Measurements from ENCODE around the gene OPCML. TPM values are rescaled to one million over a fixed set of nuclear protein-coding genes. Genes with fewer than 3 reads are reported as not detected.

The OPCML gene
- total RNA-seq, 1 experiment from 2014 or later = 0.94 TPM

- no peaks in the 10 kb centered on the region for H3K79me1 ChIP-seq (ENCODE audit: insufficient read depth, low read depth, low read length, poor library complexity, severe bottlenecking)
- H3K23me2 ChIP-seq (ENCODE audit: insufficient read length, low read depth, low read length, poor library complexity, severe bottlenecking) = no peaks in the 10 kb centered on the region
- H3K79me2 ChIP-seq (ENCODE audit: insufficient read depth, low read length) = no peaks in the 10 kb centered on the region
- no peak overlapping the region for H3T11ph ChIP-seq (ENCODE audit: low read length)
- DNase-seq = no peak
- H3K4me3 Mint-ChIP-seq = no peak overlapping the region
- H4K20me1 ChIP-seq (ENCODE audit: control insufficient read depth, insufficient read depth, insufficient read length) = no peaks in the 10 kb centered on the region
- no peaks in the 10 kb centered on the region for H3K9me3 Mint-ChIP-seq
- H3K4me1 ChIP-seq (ENCODE audit: insufficient read depth, low read length) = no peaks in the 10 kb centered on the region
- no peak overlapping the region for H4K91ac ChIP-seq (ENCODE audit: insufficient read length, low read depth, low read length)
- no peak overlapping the region for H3K18ac ChIP-seq (ENCODE audit: insufficient read length, low read depth, low read length)
- H2BK15ac ChIP-seq (ENCODE audit: low read depth, low read length) = no peak overlapping the region
- H2AK5ac ChIP-seq (ENCODE audit: insufficient read length, low read length) = no peak overlapping the region
- H4K8ac ChIP-seq (replicated peaks; ENCODE audit: insufficient read length, low read depth, low read length) = no peak overlapping the region
- H3K14ac ChIP-seq (ENCODE audit: insufficient read depth, low read length) = no peak overlapping the region
- TF ChIP-seq, protein P1, sequence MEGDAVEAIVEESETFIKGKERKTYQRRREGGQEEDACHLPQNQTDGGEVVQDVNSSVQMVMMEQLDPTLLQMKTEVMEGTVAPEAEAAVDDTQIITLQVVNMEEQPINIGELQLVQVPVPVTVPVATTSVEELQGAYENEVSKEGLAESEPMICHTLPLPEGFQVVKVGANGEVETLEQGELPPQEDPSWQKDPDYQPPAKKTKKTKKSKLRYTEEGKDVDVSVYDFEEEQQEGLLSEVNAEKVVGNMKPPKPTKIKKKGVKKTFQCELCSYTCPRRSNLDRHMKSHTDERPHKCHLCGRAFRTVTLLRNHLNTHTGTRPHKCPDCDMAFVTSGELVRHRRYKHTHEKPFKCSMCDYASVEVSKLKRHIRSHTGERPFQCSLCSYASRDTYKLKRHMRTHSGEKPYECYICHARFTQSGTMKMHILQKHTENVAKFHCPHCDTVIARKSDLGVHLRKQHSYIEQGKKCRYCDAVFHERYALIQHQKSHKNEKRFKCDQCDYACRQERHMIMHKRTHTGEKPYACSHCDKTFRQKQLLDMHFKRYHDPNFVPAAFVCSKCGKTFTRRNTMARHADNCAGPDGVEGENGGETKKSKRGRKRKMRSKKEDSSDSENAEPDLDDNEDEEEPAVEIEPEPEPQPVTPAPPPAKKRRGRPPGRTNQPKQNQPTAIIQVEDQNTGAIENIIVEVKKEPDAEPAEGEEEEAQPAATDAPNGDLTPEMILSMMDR (conservative IDR thresholded peaks at IDR 0.05) = no peak
- H3K4me1 Mint-ChIP-seq = peaks cover 0 to 6% of the 10 kb centered on the region in 2 experiments; a peak in 2 of 4 replicates
- no peak overlapping the region for H3K27ac ChIP-seq (ENCODE audit: insufficient read length, low read depth, low read length)
- H3K36me3 Mint-ChIP-seq (ENCODE audit: insufficient read depth in 1 of 3, low read depth in 3 of 3) = no peaks in the 10 kb centered on the region
- H3K27me3 ChIP-seq (ENCODE audit: insufficient read depth, low read length) = no peaks in the 10 kb centered on the region
- no peaks in the 10 kb centered on the region for H3K9me3 ChIP-seq (ENCODE audit: control insufficient read depth, low read depth, low read length)
- no peak overlapping the region for H2BK20ac ChIP-seq (ENCODE audit: low read depth, low read length, poor library complexity, severe bottlenecking)
- H2AFZ ChIP-seq (ENCODE audit: low read length) = no peak overlapping the region
- H3K9ac ChIP-seq (ENCODE audit: extremely low read depth, insufficient read length, low read length) = no peak overlapping the region
- no peak overlapping the region for H2BK12ac ChIP-seq (ENCODE audit: insufficient read length, low read depth, low read length)
- H4K5ac ChIP-seq (ENCODE audit: insufficient read length, low read depth, low read length) = no peak overlapping the region
- no peak overlapping the region for H3K27ac Mint-ChIP-seq
- no peak overlapping the region for H2BK120ac ChIP-seq (ENCODE audit: low read depth, low read length, poor library complexity, severe bottlenecking)
- no CpG with 5 or more reads among the region's 4 CpGs for WGBS (ENCODE audit: extremely low coverage, insufficient read length, low lambda C conversion rate)
- H3K4ac ChIP-seq (ENCODE audit: low read depth, low read length) = no peak overlapping the region
- no peak overlapping the region for H3K23ac ChIP-seq (ENCODE audit: insufficient read length, low read depth, low read length)
- no peak overlapping the region for H3K4me2 ChIP-seq (ENCODE audit: insufficient read depth, insufficient read length, low read length)
- no peaks in the 10 kb centered on the region; the same call in 1 of the 2 replicates for H3K27me3 Mint-ChIP-seq (ENCODE audit: low read depth)
- no peak overlapping the region for H3K56ac ChIP-seq (ENCODE audit: insufficient read length, low read depth, low read length)
- no peak overlapping the region for H2BK5ac ChIP-seq (ENCODE audit: insufficient read length, low read length)
These were observed 38.1 kb upstream of the OPCML start for GRCh38 chr11:133570376-133570775.

Data from H9 (cell line).